GM06990 (cell line): ENCODE data around the gene YEATS2.

Experiments used
- DNase-seq: peaks from one replicate; pipeline ENCODE4 v3.0.0-alpha.2; 2011; ENCODE audit not compliant: insufficient read length; ENCODE audit errors: extremely low read depth
- H3K27me3 ChIP-seq: replicated peaks from 2 replicates; pipeline ENCODE4 v1.6.0; 2011; ENCODE audit warnings: low read length; ENCODE audit not compliant: control insufficient read depth, insufficient read depth
- H3K36me3 ChIP-seq: 2 replicates; pipeline ENCODE4 v1.5.1; 2011; ENCODE audit warnings: low read length; ENCODE audit not compliant: control insufficient read depth, insufficient read depth
- H3K4me3 ChIP-seq: replicated peaks from 2 replicates; pipeline ENCODE4 v1.5.1; 2011; ENCODE audit warnings: low read depth, mild to moderate bottlenecking, control low read depth, low read length
- CTCF ChIP-seq: IDR thresholded peaks from 2 replicates; pipeline ENCODE4 v1.5.1; 2011; ENCODE audit warnings: low read length, control low read depth, mild to moderate bottlenecking, inconsistent platforms; ENCODE audit not compliant: insufficient read depth, poor library complexity, severe bottlenecking

Gene YEATS2

GRCh38 chr3:183826448-183827250 lies 129.1 kb downstream of the YEATS2 start:
- peaks cover 8% of the 10 kb centered on the region; the same call in 1 of the 2 replicates for H3K36me3 ChIP-seq
- TF ChIP-seq CTCF: no peak
- no peak for DNase-seq
- no peak overlapping the region for H3K4me3 ChIP-seq
- H3K27me3 ChIP-seq: no peaks in the 10 kb centered on the region

DNA sequence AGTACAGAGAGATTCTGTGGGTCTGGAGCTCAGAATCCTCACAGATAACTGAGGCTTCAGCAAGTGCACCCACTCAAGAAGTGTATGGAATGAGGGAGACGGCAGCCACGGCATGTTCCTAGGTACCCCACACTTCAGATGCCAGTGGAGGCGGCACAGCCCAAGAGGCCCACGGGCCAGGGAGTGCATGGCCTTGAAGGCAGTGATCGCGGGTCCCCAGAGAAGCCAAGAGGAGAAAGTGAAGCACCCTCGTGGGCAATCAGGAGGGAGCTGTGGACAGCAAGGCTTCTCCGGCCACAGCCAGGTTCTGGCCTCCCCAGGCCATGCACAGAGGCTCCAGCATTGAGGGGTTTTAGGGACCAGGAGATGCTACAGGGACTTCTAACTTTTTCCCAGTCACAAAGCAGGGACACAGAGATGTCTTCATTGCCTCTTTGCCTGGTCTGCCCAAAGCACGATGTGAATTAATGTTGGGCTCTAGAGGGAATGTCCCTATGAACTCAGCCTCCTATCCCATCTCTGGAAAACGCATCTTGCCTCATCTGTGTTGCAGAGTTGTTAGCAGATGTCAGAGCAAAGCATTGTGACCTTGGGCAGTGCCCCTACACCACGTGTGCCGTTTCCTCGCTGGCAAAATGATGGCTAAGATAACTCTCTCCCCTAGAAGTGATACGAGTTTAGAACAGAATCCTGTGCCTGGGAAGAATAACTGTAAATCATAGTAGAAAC lies 130.4 kb downstream of the YEATS2 start:
- Histone ChIP-seq H3K27me3 (no peaks in the 10 kb centered on the region), H3K36me3 (peaks cover 13% of the 10 kb centered on the region), H3K4me3 (no peak overlapping the region)
- TF ChIP-seq CTCF: no peak
- DNase-seq: no peak

DNA sequence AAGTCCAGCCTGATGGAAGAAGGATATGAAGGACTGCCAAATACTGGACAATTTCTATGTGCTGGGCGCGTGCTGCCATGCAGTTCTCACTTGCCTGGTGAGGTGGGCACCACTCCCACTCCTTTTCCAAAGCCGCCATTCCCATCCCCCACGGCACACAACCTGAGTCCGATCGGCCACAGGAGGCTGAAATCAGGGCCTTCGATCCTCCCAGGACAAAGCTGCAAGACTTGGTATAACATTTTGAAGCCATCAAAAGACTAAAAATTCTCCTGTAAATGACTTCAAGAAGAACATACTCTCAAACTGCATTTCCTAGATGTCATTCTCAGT lies 130.9 kb downstream of the YEATS2 start:
- Histone ChIP-seq H3K27me3 (no peaks in the 10 kb centered on the region), H3K4me3 (no peak overlapping the region), H3K36me3 (peaks cover 17% of the 10 kb centered on the region)
- no peak for DNase-seq
- TF ChIP-seq CTCF: no peak

DNA sequence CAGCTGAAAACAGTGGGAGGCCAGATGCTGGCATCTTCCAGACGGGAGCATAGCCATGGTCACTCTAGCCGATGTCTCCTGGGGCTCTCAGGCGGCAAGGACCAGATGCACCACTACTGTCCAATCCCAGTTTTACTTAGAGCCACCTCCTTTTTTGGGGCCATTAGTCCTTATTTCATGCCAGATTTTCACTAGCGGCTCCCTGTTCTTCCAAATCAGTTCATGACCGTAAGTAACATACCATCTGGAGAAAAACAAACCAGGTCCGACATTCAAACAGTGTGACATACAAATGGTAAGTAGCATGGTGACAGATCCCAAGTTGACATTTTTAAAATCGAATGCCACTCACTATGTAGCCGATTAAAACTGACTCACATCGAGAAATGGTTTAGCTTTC lies 131.9 kb downstream of the YEATS2 start:
- no peak overlapping the region for H3K4me3 ChIP-seq
- H3K27me3 ChIP-seq: no peaks in the 10 kb centered on the region
- no peak for TF ChIP-seq CTCF
- DNase-seq: no peak
- H3K36me3 ChIP-seq: peaks cover 18% of the 10 kb centered on the region

DNA sequence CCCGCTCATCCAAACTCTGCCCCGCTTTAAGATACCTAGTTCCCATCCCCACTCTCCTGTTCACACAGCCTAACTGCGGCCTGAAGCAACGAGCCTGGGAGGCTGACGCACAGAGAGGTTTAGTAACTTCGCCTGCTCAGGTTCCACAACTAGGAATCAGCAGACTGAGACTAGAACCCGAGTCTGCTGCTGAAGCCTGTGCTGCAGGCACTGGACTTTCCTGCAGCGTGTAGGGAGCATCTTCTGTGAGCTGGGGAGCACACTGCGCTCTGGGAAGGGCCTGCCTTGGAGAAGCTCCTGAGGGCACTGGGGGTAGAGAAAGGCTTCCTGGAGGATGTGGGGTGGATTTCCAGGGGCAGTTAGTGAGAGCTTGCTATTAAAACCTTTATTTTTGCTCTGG lies 132.6 kb downstream of the YEATS2 start:
- H3K27me3 ChIP-seq: no peaks in the 10 kb centered on the region
- DNase-seq: no peak
- no peak for TF ChIP-seq CTCF
- H3K36me3 ChIP-seq: peaks cover 18% of the 10 kb centered on the region
- no peak overlapping the region for H3K4me3 ChIP-seq

DNA sequence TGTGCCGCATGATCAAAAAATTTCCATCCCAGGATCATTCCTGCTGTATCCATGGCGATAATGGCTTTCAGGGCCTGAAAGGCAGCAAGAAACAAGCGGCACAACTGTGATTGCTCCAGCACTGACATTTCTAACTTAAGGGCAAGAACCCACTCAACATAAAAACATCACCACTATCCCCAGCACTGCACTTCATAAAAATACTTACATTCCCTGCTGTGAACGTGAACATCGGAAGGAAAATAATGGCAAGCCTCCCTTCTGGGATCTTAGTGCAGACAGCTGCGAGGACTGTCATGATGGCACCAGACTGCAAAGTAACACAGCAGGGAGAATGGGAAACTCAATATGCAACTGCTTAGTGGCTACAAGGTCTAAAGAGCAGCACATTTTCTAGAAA lies 135.9 kb downstream of the YEATS2 start:
- H3K36me3 ChIP-seq: peaks cover 21% of the 10 kb centered on the region
- no peak overlapping the region for H3K4me3 ChIP-seq
- TF ChIP-seq CTCF: no peak
- no peak for DNase-seq
- no peaks in the 10 kb centered on the region for H3K27me3 ChIP-seq
